Measurements from ENCODE around the gene TMEM127. TPM values are rescaled to one million over a fixed set of nuclear protein-coding genes. Genes with fewer than 3 reads are reported as not detected.

The TMEM127 gene
- total RNA-seq, 1 donor from 2014 or later, result 77.4 TPM

- intact Hi-C loops (cut with DNase I), result no loop called here
- no peak for DNase-seq
- peaks cover 40% of the 10 kb centered on the region for H3K4me1 ChIP-seq
- no peak for TF ChIP-seq CTCF (IDR thresholded peaks at IDR 0.05)
- H3K4me3 ChIP-seq, result no peak overlapping the region
- ATAC-seq, result no peak
- no peaks in the 10 kb centered on the region for H3K9me3 ChIP-seq
- H3K27ac ChIP-seq, result peak overlapping the region; percentile 6
- no peaks in the 10 kb centered on the region for H3K27me3 ChIP-seq (ENCODE audit: low read depth)
- peaks cover 46% of the 10 kb centered on the region for H3K36me3 ChIP-seq
These were observed 15.6 kb downstream of the TMEM127 start for GRCh38 chr2:96250188-96250587.

- Histone ChIP-seq H3K9me3 (no peaks in the 10 kb centered on the region), H3K27ac (no peak overlapping the region), H3K4me1 (peaks cover 35% of the 10 kb centered on the region), H3K36me3 (peaks cover 41% of the 10 kb centered on the region), H3K27me3 (ENCODE audit: low read depth) (no peaks in the 10 kb centered on the region), H3K4me3 (no peak overlapping the region)
- ATAC-seq (no peak), DNase-seq (no peak)
- TF ChIP-seq CTCF (IDR thresholded peaks at IDR 0.05), result no peak
- intact Hi-C loops (cut with DNase I), result no loop called here
These were observed 16.1 kb downstream of the TMEM127 start for GRCh38 chr2:96249654-96250053.

GRCh38 chr2:96248624-96249023, 17.2 kb downstream of the TMEM127 start:
- DNase-seq, result no peak
- no peak for TF ChIP-seq CTCF (IDR thresholded peaks at IDR 0.05)
- intact Hi-C loops (cut with DNase I), result no loop called here
- Histone ChIP-seq H3K9me3 (no peaks in the 10 kb centered on the region), H3K4me3 (no peak overlapping the region), H3K27ac (no peak overlapping the region), H3K36me3 (peaks cover 30% of the 10 kb centered on the region), H3K4me1 (peaks cover 24% of the 10 kb centered on the region), H3K27me3 (ENCODE audit: low read depth) (no peaks in the 10 kb centered on the region)
- ATAC-seq, result no peak

- Histone ChIP-seq H3K4me3 (no peak overlapping the region), H3K36me3 (peaks cover 23% of the 10 kb centered on the region), H3K27me3 (ENCODE audit: low read depth) (no peaks in the 10 kb centered on the region), H3K9me3 (no peaks in the 10 kb centered on the region), H3K27ac (peak overlapping the region; percentile 10), H3K4me1 (peaks cover 21% of the 10 kb centered on the region)
- intact Hi-C loops (cut with DNase I), result no loop called here
- no peak for DNase-seq
- no peak for ATAC-seq
- no peak for TF ChIP-seq CTCF (IDR thresholded peaks at IDR 0.05)
These were observed 17.9 kb downstream of the TMEM127 start for GRCh38 chr2:96247896-96248295.

- intact Hi-C loops (cut with DNase I), result no loop called here
- Histone ChIP-seq H3K4me3 (no peak overlapping the region), H3K36me3 (peaks cover 14% of the 10 kb centered on the region), H3K4me1 (peaks cover 26% of the 10 kb centered on the region), H3K27me3 (ENCODE audit: low read depth) (no peaks in the 10 kb centered on the region), H3K9me3 (no peaks in the 10 kb centered on the region), H3K27ac (peak overlapping the region; percentile 10)
- TF ChIP-seq CTCF (IDR thresholded peaks at IDR 0.05), result no peak
- ATAC-seq (peak; percentile 38 to 42), DNase-seq (peak; percentile 58)
These were observed 18.8 kb downstream of the TMEM127 start for GRCh38 chr2:96247009-96247408.
